GM10266 (cell line): ENCODE data around the gene FARS2.

Experiments
- DNase-seq: peaks from one replicate; pipeline ENCODE4 v3.0.0; 2012; ENCODE audit errors: extremely low spot score
- CTCF ChIP-seq: IDR thresholded peaks from 2 replicates; pipeline ENCODE4 v1.5.1; 2012; ENCODE audit warnings: mild to moderate bottlenecking, low read depth; ENCODE audit not compliant: control insufficient read depth, insufficient read depth; ENCODE audit errors: missing control alignments

The FARS2 gene

GRCh38 chr6:5365436-5366195 lies 104.3 kb downstream of the FARS2 start:
- DNase-seq, result no peak
- no peak for TF ChIP-seq CTCF

- TF ChIP-seq CTCF, result no peak
Measured at GRCh38 chr6:5366941-5367340, 105.6 kb downstream of the FARS2 start.

GRCh38 chr6:5367510-5367909 lies 106.2 kb downstream of the FARS2 start:
- no peak for TF ChIP-seq CTCF
- DNase-seq, result no peak

More at GRCh38 chr6:5366941-5367340, 105.6 kb downstream of the FARS2 start:
- no peak for DNase-seq

GRCh38 chr6:5373430-5373829 lies 112.1 kb downstream of the FARS2 start:
- DNase-seq, result no peak
- TF ChIP-seq CTCF, result no peak

GRCh38 chr6:5378331-5378730 lies 117.0 kb downstream of the FARS2 start:
- DNase-seq, result no peak
- no peak for TF ChIP-seq CTCF

GRCh38 chr6:5379647-5380242 lies 118.4 kb downstream of the FARS2 start:
- peak; percentile 35 for DNase-seq
- TF ChIP-seq CTCF, result peak; percentile 56

- no peak for DNase-seq
- no peak for TF ChIP-seq CTCF
Measured at GRCh38 chr6:5383856-5384255, 122.5 kb downstream of the FARS2 start.
